Panc1 (cell line): Measurements from ENCODE around the gene RAMP1. TPM values are rescaled to one million over a fixed set of nuclear protein-coding genes. Genes with fewer than 3 reads are reported as not detected.

Source experiments
- ATAC-seq: fragments of 200-7000 bp; cut with Tn5 transposase; 2 replicates; pipeline ENCODE4 v1.9.1; 2020; ENCODE audit warnings: mild to moderate bottlenecking, moderate library complexity
- BruUV-seq: library from RNA; stranded (reverse); fragments of 400-500 nt; replicated peaks from 2 replicates; lab custom pipeline; 2021; lab: Mats Ljungman, UMichigan
- CTCF ChIA-PET: fragments of 300-600 bp; sonication (Branson Sonifier 250); formaldehyde crosslinking; loops from one replicate; lab custom pipeline; 2022; ENCODE audit warnings: antibody characterized with exemption; lab: Charles Lee
- POLR2A ChIA-PET: fragments of 300-600 bp; sonication (Branson Sonifier 250); formaldehyde crosslinking; loops from one replicate; lab custom pipeline; 2022; ENCODE audit warnings: antibody characterized with exemption; lab: Charles Lee
- DNase-seq: peaks from one replicate; pipeline ENCODE4 v3.0.0-alpha.2; 2010; ENCODE audit warnings: low read depth, low spot score
- H3K27ac ChIP-seq: 2 replicates; pipeline ENCODE4 v1.5.1; 2011; ENCODE audit warnings: mild to moderate bottlenecking, low read length, inconsistent platforms
- H3K27me3 ChIP-seq: fragments of 200-500 bp; sonication (Bioruptor generic); 2 replicates; pipeline ENCODE4 v1.6.0; 2014; ENCODE audit warnings: low read length, inconsistent platforms; ENCODE audit not compliant: control insufficient read depth, insufficient read depth
- H3K36me3 ChIP-seq: fragments of 200-500 bp; sonication (Bioruptor generic); 2 replicates; pipeline ENCODE4 v1.5.1; 2014; ENCODE audit warnings: inconsistent platforms, mild to moderate bottlenecking, low read length, moderate library complexity; ENCODE audit not compliant: control insufficient read depth, insufficient read depth
- H3K4me1 ChIP-seq: 2 replicates; pipeline ENCODE4 v1.5.1; 2011; ENCODE audit warnings: inconsistent platforms, mild to moderate bottlenecking, low read length, moderate library complexity; ENCODE audit not compliant: control insufficient read depth, insufficient read depth
- H3K4me3 ChIP-seq, 2 experiments: 2 replicates each; pipeline ENCODE4 v1.5.1; 2011 to 2012; ENCODE audit warnings: low read depth in 2 of 2, low read length in 2 of 2, mild to moderate bottlenecking in 2 of 2, inconsistent platforms in 1 of 2, moderate library complexity in 1 of 2
- H3K9me3 ChIP-seq: fragments of 200-500 bp; sonication (Bioruptor generic); 2 replicates; pipeline ENCODE4 v1.5.1; 2014; ENCODE audit warnings: low read depth, mild to moderate bottlenecking, inconsistent platforms, low read length, moderate library complexity; ENCODE audit not compliant: control insufficient read depth, insufficient read depth
- POLR2AphosphoS5 ChIP-seq: IDR thresholded peaks from 2 replicates; pipeline ENCODE4 v1.6.1; 2012; ENCODE audit warnings: mild to moderate bottlenecking, low read depth, low read length, moderate library complexity
- SIN3A ChIP-seq: IDR thresholded peaks from 2 replicates; pipeline ENCODE4 v1.6.1; 2012; ENCODE audit warnings: low read depth, mild to moderate bottlenecking, low read length, moderate library complexity, borderline replicate concordance; ENCODE audit not compliant: insufficient read depth
- TCF7L2 ChIP-seq: IDR thresholded peaks from 2 replicates; pipeline ENCODE4 v1.6.1; 2011; ENCODE audit warnings: mild to moderate bottlenecking, low read depth, low read length, inconsistent platforms
- in situ Hi-C: cut with HindIII; loops from 2 replicates; pipeline ENCODE4 v1.10.0; 2016; ENCODE audit warnings: low sequenced_read_pairs, low pct_unique_long_range_greater_than_20kb
- intact Hi-C: fragments of 100-400 bp; cut with micrococcal nuclease; formaldehyde crosslinking; loops from one replicate; pipeline ENCODE4 v1.10.0; 2022; ENCODE audit not compliant: unreplicated experiment
- total RNA-seq: library from RNA; stranded (reverse); gene quantifications from one replicate; pipeline ENCODE4 v1.2.1, GENCODE V29; 2021; ENCODE audit not compliant: unreplicated experiment
- TF ChIP-seq, protein P1 (sequence below), 2 experiments: IDR thresholded peaks; 2 replicates each; pipeline ENCODE4 v1.6.1; 2011 to 2012; ENCODE audit warnings: low read depth in 2 of 2, control low read depth in 1 of 2, low read length in 1 of 2, mild to moderate bottlenecking in 1 of 2, moderate library complexity in 1 of 2; ENCODE audit not compliant: insufficient read depth in 1 of 2
- TF ChIP-seq, protein P2 (sequence below): fragments of 450-650 bp; IDR thresholded peaks from 2 replicates; pipeline ENCODE4 v1.5.1; 2017; ENCODE audit warnings: mild to moderate bottlenecking

RAMP1 gene
- total RNA-seq, 1 experiment from 2014 or later, result 17.6 TPM

DNA sequence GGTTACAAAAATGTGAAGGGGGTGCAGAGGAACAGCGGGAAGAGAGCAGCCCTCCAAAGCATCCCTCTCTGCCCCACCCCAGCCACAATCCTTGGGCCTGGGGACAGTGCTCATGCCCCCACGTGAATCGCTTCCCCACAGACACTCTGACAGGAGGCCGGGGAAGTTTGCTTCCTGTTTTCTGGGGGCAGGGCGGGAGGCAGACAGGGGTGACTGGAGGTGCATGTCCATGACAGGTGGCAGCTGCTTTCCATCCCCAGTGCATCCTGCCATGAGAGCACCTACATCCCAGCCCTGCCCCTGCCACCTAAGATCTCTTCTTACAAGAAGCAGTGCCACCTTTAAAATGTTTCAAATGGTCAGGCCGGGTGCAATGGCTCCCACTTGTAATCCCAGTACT, 60.2 kb downstream of the RAMP1 start:
- no peaks in the 10 kb centered on the region for H3K36me3 ChIP-seq
- in situ Hi-C loops (no loop called here), intact Hi-C loops (no loop called here)
- H3K27me3 ChIP-seq, result no peaks in the 10 kb centered on the region
- no TSS peak for BruUV-seq
- H3K4me3 ChIP-seq, result no peak overlapping the region
- CTCF ChIA-PET, result no interaction called here
- DNase-seq, result no peak
- no peak for ATAC-seq
- H3K9me3 ChIP-seq, result no peaks in the 10 kb centered on the region
- no peak overlapping the region for H3K27ac ChIP-seq
- 0 out of 2 replicates have a peak, but pooled peaks cover 4% of the 10 kb centered on the region for H3K4me1 ChIP-seq
- POLR2A ChIA-PET, result no interaction called here
- TF ChIP-seq, protein P1, sequence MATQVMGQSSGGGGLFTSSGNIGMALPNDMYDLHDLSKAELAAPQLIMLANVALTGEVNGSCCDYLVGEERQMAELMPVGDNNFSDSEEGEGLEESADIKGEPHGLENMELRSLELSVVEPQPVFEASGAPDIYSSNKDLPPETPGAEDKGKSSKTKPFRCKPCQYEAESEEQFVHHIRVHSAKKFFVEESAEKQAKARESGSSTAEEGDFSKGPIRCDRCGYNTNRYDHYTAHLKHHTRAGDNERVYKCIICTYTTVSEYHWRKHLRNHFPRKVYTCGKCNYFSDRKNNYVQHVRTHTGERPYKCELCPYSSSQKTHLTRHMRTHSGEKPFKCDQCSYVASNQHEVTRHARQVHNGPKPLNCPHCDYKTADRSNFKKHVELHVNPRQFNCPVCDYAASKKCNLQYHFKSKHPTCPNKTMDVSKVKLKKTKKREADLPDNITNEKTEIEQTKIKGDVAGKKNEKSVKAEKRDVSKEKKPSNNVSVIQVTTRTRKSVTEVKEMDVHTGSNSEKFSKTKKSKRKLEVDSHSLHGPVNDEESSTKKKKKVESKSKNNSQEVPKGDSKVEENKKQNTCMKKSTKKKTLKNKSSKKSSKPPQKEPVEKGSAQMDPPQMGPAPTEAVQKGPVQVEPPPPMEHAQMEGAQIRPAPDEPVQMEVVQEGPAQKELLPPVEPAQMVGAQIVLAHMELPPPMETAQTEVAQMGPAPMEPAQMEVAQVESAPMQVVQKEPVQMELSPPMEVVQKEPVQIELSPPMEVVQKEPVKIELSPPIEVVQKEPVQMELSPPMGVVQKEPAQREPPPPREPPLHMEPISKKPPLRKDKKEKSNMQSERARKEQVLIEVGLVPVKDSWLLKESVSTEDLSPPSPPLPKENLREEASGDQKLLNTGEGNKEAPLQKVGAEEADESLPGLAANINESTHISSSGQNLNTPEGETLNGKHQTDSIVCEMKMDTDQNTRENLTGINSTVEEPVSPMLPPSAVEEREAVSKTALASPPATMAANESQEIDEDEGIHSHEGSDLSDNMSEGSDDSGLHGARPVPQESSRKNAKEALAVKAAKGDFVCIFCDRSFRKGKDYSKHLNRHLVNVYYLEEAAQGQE (IDR thresholded peaks at IDR 0.05; ENCODE audit: insufficient read depth in 1 of 2, low read depth in 2 of 2, low read length in 1 of 2), result no peak
- TF ChIP-seq, protein P2, sequence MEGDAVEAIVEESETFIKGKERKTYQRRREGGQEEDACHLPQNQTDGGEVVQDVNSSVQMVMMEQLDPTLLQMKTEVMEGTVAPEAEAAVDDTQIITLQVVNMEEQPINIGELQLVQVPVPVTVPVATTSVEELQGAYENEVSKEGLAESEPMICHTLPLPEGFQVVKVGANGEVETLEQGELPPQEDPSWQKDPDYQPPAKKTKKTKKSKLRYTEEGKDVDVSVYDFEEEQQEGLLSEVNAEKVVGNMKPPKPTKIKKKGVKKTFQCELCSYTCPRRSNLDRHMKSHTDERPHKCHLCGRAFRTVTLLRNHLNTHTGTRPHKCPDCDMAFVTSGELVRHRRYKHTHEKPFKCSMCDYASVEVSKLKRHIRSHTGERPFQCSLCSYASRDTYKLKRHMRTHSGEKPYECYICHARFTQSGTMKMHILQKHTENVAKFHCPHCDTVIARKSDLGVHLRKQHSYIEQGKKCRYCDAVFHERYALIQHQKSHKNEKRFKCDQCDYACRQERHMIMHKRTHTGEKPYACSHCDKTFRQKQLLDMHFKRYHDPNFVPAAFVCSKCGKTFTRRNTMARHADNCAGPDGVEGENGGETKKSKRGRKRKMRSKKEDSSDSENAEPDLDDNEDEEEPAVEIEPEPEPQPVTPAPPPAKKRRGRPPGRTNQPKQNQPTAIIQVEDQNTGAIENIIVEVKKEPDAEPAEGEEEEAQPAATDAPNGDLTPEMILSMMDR, result no peak
- TF ChIP-seq SIN3A (no peak), POLR2AphosphoS5 (no peak), TCF7L2 (no peak)

DNA sequence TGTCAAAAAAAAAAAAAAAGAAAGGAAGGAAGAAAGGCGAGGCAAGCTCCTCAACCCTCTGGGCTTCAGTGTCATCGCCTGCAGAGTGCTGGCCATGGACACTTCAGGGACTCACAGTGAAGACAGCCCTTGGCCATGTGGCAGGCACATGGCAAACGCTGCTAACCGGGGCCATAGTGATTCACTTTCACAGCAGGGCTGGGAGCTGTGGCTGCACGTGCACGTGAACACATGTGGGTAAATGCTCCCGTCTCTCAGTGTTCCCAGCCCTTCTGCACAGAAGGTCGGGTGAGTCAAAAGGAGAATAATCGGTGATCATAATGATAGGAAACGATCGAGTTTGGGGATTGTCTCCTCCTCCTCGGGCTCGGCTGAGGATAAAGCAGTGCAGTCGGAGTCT, 61.2 kb downstream of the RAMP1 start:
- H3K4me1 ChIP-seq, result 0 out of 2 replicates have a peak, but pooled peaks cover 4% of the 10 kb centered on the region
- intact Hi-C loops (no loop called here), in situ Hi-C loops (no loop called here)
- POLR2A ChIA-PET, result no interaction called here
- no peaks in the 10 kb centered on the region for H3K9me3 ChIP-seq
- CTCF ChIA-PET, result interaction anchor here (0.5 to 0.7 kb wide), 3 partner anchors 30 to 56 kb away, joined by 3 to 10 read pairs (median 6); no protein-coding TSS in a partner anchor
- ATAC-seq (no peak), DNase-seq (no peak)
- TF ChIP-seq, protein P1 (IDR thresholded peaks at IDR 0.05; ENCODE audit: insufficient read depth in 1 of 2, low read depth in 2 of 2, low read length in 1 of 2), result no peak
- TF ChIP-seq TCF7L2 (no peak), SIN3A (no peak), POLR2AphosphoS5 (no peak)
- TF ChIP-seq, protein P2, result no peak
- BruUV-seq, result no TSS peak
- H3K4me3 ChIP-seq, result no peak overlapping the region
- no peaks in the 10 kb centered on the region for H3K27me3 ChIP-seq
- no peaks in the 10 kb centered on the region for H3K36me3 ChIP-seq
- H3K27ac ChIP-seq, result no peak overlapping the region
